Heart right ventricle (tissue), 16 donors: ENCODE results near the gene LRRC25. TPM values are rescaled to one million over a fixed set of nuclear protein-coding genes. Genes with fewer than 3 reads are reported as not detected.

Source experiments
- ATAC-seq, 8 donors: fragments of 200-7000 bp; cut with Tn5 transposase; one replicate each; pipeline ENCODE4 v1.9.1; 2020; ENCODE audit warnings: mild to moderate bottlenecking in 8 of 8, moderate library complexity in 8 of 8, moderate number of reproducible peaks in 1 of 8
- DNase-seq, 2 donors: peaks; one replicate each; pipeline ENCODE4 v3.0.0-alpha.2; 2020
- H3K27ac ChIP-seq, 10 donors: fragments of 200-600 bp; sonication (generic) in 2 of 10; one replicate each; pipeline versions ENCODE4 v1.5.0 to v1.8.0; 2020 to 2022; ENCODE audit warnings: mild to moderate bottlenecking in 3 of 10
- H3K27me3 ChIP-seq, 7 donors: fragments of 200-600 bp; one replicate each; pipeline ENCODE4 v1.8.0; 2021 to 2022; ENCODE audit warnings: mild to moderate bottlenecking in 2 of 7
- H3K36me3 ChIP-seq, 9 donors: fragments of 200-600 bp; sonication (generic) in 1 of 9; one replicate each; pipeline versions ENCODE4 v1.5.0 to v1.8.0; 2020 to 2022; ENCODE audit warnings: mild to moderate bottlenecking in 2 of 9
- H3K4me1 ChIP-seq, 9 donors: fragments of 200-600 bp; sonication (generic) in 1 of 9; one replicate each; pipeline versions ENCODE4 v1.5.0 to v1.8.0; 2020 to 2022; ENCODE audit warnings: mild to moderate bottlenecking in 4 of 9
- H3K4me3 ChIP-seq, 10 donors: fragments of 200-600 bp; sonication (generic) in 2 of 10; one replicate each; pipeline versions ENCODE4 v1.5.0 to v1.8.0; 2020 to 2022; ENCODE audit warnings: mild to moderate bottlenecking in 7 of 10, moderate library complexity in 2 of 10
- H3K9me3 ChIP-seq, 11 donors: fragments of 200-600 bp in 10 of 11; sonication (generic) in 2 of 11; one replicate each; pipeline versions ENCODE4 v1.5.0 to v1.8.0; 2013 to 2022; ENCODE audit warnings: mild to moderate bottlenecking in 2 of 11, control low read depth in 1 of 11, moderate library complexity in 1 of 11
- WGBS, 2 donors: extraction: QIAGEN DNeasy Blood & Tissue Kit; methylation state at CpG; one replicate each; pipeline ENCODE4 v1.1.7; 2013; ENCODE audit warnings: inconsistent platforms in 1 of 2; 5-methylcytosine and 5-hydroxymethylcytosine counted together
- intact Hi-C, 10 donors: fragments of 100-400 bp; cut with DNase I; formaldehyde crosslinking; loops; one replicate each; pipeline versions ENCODE4 v1.11.1 to v1.14.2; 2022
- polyA plus RNA-seq, 2 donors: library from polyadenylated mRNA; stranded (reverse); fragments of 200-250 nt; gene quantifications; one replicate each; pipeline ENCODE4 v1.2.3, GENCODE V29; 2013
- total RNA-seq, 10 donors: library from RNA; stranded (reverse); fragmentation: NEBNext Ultra II Directional in 3 of 10; extraction: Animal tissue kit (Norgen Biotek cat#: 25700) in 3 of 10; gene quantifications; one replicate each; pipeline versions ENCODE4 v1.2.1 to v1.2.4, GENCODE V29; 2021 to 2023
- TF ChIP-seq, protein P1 (sequence below), 9 donors: fragments of 200-600 bp; sonication (generic) in 2 of 9; IDR thresholded peaks; one replicate each; pipeline versions ENCODE4 v1.5.0 to v1.8.0; 2021 to 2022; ENCODE audit warnings: antibody characterized with exemption in 9 of 9, mild to moderate bottlenecking in 5 of 9, moderate library complexity in 1 of 9
- donor health status: Arrhythmogenic right ventricular cardiomyopathy.
- donor health status: ischemic (EF 13 %, LVEDD 7.1; RV severe dilation, severe dysfunction).
- donor health status: healthy with polysubstance abuse.
- donor health status: DM: no; HTN: yes; CAD: no.
- donor health status: DM: no; HTN: no; CAD: no.
- donor health status: ischemic (EF 25% LVEDD 6.9; RV normal size, moderate dysfunction).
- donor health status: ischemic (EF 25% LVEDD 5.7; RV mildly dilated, moderate dysfunction).
- donor health status: healthy.
- donor health status: DM: yes; HTN: yes; CAD: no.
- donor health status: Ischemic cardiomyopathy.
- donor health status: ischemic (EF 35%, LVEDD 5.7; RV mildly dilated, moderate dysfunction).
- donor health status: nonischemic (EF 11% LVEDD 7.7; RV severe dilation, severe dysfunction).
- donor health status: DM: yes; HTN: yes; CAD: no.
- donor health status: PGD.
- donor health status: ischemic (EF 29% LVEDD 5.4; RV normal size, mild dysfunction).
- donor health status: nonischemic (EF 23%, LVEDD 6.1; RV moderate dilation, normal function).

The LRRC25 gene
- total and polyA plus RNA-seq, 12 donors: 0.57 to 13.3 (median 1.8) TPM

DNA sequence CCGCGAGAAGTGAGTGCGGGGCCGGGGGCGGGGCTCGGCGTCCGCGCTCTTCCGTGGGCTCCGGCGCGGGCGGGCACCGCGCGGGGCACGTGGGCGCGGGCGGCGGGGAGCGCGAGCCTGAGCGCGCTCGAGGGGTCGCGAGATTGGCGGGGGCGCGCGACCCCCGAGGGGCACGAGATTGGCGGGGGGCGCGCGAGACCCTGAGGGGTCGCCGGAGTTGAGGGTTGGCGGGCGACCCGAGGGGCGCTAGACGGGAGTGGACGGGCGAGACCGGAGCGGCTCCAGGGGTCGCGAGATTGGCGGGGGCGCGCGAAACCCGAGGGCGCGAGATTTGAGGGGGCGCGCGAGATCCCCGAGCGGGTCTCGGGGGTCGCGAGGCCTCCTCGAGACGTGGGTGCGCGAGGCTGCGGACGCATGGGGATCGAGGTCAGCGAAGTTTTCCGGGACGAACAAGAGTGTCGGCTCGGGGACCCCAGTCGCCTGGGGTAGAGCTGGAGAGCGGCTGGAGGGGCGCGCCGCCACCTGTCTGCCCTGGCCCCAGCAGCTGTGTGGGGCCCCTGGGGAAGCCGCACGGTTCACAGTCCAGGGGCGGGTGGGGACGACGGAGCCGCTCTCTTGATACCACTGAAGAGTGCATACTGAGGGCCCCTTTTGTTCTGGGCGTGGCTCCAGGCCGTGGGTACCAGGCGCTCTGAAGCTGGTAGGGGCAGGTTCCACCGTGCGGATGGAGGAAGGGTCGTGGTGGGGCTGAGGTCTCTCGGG is 22.5 kb upstream of the LRRC25 start:
- H3K27me3 ChIP-seq: peaks cover 0 to 15% (median 0%) of the 10 kb centered on the region in 7 donors
- peak overlapping the region; percentile 78 to 99 (median 96) for H3K27ac ChIP-seq
- intact Hi-C loops: loop anchor here in 6 of 10 donors (5.0 to 10.0 kb wide), 4 partner anchors 135 to 215 kb away; partner anchors contain the start of genes RAB3A (in 3 of the 6), IQCN (in 1 of the 6) and JUND (in 1 of the 6)
- H3K4me1 ChIP-seq: peaks cover 33 to 92% (median 77%) of the 10 kb centered on the region in 9 donors
- ATAC-seq: no peak
- no peaks in the 10 kb centered on the region for H3K36me3 ChIP-seq
- no peak for DNase-seq
- TF ChIP-seq, protein P1, sequence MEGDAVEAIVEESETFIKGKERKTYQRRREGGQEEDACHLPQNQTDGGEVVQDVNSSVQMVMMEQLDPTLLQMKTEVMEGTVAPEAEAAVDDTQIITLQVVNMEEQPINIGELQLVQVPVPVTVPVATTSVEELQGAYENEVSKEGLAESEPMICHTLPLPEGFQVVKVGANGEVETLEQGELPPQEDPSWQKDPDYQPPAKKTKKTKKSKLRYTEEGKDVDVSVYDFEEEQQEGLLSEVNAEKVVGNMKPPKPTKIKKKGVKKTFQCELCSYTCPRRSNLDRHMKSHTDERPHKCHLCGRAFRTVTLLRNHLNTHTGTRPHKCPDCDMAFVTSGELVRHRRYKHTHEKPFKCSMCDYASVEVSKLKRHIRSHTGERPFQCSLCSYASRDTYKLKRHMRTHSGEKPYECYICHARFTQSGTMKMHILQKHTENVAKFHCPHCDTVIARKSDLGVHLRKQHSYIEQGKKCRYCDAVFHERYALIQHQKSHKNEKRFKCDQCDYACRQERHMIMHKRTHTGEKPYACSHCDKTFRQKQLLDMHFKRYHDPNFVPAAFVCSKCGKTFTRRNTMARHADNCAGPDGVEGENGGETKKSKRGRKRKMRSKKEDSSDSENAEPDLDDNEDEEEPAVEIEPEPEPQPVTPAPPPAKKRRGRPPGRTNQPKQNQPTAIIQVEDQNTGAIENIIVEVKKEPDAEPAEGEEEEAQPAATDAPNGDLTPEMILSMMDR (IDR thresholded peaks at IDR 0.05): no peak
- WGBS, 2 donors: 3 to 4% methylated on average over 55 to 97 of the region's 97 CpGs
- H3K9me3 ChIP-seq: no peaks in the 10 kb centered on the region
- H3K4me3 ChIP-seq: peak overlapping the region; percentile 45 to 82 (median 76)

DNA sequence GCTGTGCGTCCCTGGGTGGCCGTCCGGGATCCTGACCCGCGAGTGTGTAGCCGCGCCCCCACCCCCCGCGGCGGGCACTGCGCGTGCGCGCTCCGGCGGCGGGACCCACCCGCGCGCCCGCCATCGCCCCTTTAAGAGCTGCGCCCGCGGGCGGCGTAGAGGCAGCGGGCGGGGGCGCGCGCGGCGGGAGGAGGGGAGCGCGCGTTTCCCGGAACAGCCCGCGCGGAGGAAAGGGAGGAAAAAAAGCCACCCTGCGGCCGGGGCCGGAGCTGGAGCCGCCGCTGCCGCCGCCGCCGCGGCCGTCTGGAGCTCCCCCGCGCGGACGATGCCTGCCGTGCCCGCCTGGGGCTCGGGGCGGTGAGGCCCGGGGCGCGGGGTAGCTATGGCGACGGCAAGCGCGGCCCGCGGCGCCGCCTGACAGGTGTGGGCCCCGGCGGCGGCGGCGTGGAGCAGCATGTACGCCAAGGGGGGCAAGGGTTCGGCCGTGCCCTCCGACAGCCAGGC is 21.8 kb upstream of the LRRC25 start, which contains the start of gene SSBP4:
SSBP4 (plus strand) TSS at position 204 of the 504 bp plus-strand sequence; CDS start at position 455, 251 bp downstream.
- Histone ChIP-seq H3K9me3 (no peaks in the 10 kb centered on the region), H3K27ac (peak within 1 kb of the TSS; percentile 78 to 99 (median 96)), H3K4me3 (peak within 1 kb of the TSS; percentile 45 to 82 (median 76)), H3K36me3 (no peaks in the 10 kb centered on the region), H3K4me1 (peaks cover 33 to 93% (median 84%) of the 10 kb centered on the region in 9 donors), H3K27me3 (peaks cover 0 to 15% (median 0%) of the 10 kb centered on the region in 7 donors)
- ATAC-seq: peak in 6 of 8 donors; percentile 0 to 30 (median 7)
- intact Hi-C loops: loop anchor here in 6 of 10 donors (5.0 to 10.0 kb wide), 4 partner anchors 134 to 214 kb away; partner anchors contain the start of genes RAB3A (in 3 of the 6), IQCN (in 1 of the 6) and JUND (in 1 of the 6)
- DNase-seq: peak; percentile 69 to 82
- TF ChIP-seq, protein P1 (IDR thresholded peaks at IDR 0.05): peak in 8 of 9 donors; percentile 5 to 66 (median 36)
- 0 to 1% methylated on average over 30 to 78 of the region's 80 CpGs for WGBS, 2 donors

DNA sequence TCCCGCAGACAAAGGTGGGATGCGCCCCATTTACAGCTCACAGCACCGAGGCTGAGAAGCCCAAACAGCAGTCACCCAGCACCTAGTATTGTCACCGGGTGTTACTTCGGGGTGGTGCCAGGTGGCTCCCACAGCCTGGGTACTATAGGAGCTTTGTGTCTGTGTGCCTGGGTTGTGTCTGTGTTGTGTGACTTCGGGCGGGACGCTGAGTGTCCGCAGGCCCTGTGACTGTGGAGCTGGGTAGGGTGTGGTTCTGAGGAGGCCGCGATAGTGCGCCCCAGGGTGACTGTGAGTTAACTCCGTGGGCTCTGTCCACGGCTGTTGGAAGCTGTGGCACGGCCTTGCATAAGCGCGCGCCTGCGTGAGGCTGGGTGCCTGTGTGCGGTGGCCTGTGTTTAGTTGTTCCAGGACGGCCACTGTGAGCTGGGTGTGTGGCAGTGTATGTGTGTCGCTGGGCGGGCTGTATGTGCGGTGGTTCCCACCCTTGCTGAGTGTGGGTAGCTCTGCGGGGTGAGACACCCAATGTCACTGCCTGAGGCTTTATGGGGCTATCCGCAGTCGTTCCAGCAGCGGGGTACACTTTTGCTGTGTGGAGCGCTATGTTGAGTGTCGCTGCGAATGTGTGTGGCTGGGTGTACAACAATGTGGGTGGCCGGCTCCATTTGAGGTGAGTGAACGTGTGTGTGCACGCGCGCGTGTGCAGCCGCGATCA is 21.2 kb upstream of the LRRC25 start:
- DNase-seq: peak in 1 of 2 donors; percentile 47
- peak overlapping the region; percentile 78 to 99 (median 96) for H3K27ac ChIP-seq
- H3K9me3 ChIP-seq: no peaks in the 10 kb centered on the region
- intact Hi-C loops: loop anchor here in 6 of 10 donors (5.0 to 10.0 kb wide), 4 partner anchors 134 to 214 kb away; partner anchors contain the start of genes RAB3A (in 3 of the 6), IQCN (in 1 of the 6) and JUND (in 1 of the 6)
- peak overlapping the region in 9 of 10 donors; percentile 67 to 82 (median 77) for H3K4me3 ChIP-seq
- peaks cover 0 to 15% (median 0%) of the 10 kb centered on the region in 7 donors for H3K27me3 ChIP-seq
- 12 to 13% methylated on average over 39 of the region's 39 CpGs for WGBS, 2 donors
- no peaks in the 10 kb centered on the region for H3K36me3 ChIP-seq
- ATAC-seq: peak in 3 of 8 donors; percentile 0 to 3 (median 1)
- H3K4me1 ChIP-seq: peaks cover 33 to 91% (median 83%) of the 10 kb centered on the region in 9 donors
- TF ChIP-seq, protein P1 (IDR thresholded peaks at IDR 0.05): no peak
